Measurements from ENCODE around the gene BUD13. TPM values are rescaled to one million over a fixed set of nuclear protein-coding genes. Genes with fewer than 3 reads are reported as not detected.

BUD13 gene
- total RNA-seq, 4 donors from 2014 or later = 16.3 to 42.9 (median 20.1) TPM

DNA sequence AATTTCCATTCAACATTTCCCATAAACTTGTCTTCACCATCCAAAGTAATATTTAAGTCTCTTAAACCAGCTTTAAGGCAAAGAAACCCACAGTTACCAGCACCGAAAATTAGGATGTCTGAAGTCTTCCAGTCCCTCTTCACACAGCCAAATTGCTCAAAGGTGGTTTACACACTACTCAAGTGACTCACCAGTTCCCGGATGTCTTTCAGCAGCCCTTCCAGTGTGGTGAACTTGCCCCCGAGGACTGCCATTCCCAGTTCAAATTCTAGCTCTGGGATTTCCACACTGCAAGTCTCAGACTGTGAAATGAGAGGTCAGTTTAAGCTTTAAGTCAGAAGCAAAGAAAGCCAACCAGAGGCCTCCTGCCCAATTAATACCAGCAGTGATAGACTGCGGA is 9.9 kb upstream of the BUD13 start:
- TF ChIP-seq, protein P1, sequence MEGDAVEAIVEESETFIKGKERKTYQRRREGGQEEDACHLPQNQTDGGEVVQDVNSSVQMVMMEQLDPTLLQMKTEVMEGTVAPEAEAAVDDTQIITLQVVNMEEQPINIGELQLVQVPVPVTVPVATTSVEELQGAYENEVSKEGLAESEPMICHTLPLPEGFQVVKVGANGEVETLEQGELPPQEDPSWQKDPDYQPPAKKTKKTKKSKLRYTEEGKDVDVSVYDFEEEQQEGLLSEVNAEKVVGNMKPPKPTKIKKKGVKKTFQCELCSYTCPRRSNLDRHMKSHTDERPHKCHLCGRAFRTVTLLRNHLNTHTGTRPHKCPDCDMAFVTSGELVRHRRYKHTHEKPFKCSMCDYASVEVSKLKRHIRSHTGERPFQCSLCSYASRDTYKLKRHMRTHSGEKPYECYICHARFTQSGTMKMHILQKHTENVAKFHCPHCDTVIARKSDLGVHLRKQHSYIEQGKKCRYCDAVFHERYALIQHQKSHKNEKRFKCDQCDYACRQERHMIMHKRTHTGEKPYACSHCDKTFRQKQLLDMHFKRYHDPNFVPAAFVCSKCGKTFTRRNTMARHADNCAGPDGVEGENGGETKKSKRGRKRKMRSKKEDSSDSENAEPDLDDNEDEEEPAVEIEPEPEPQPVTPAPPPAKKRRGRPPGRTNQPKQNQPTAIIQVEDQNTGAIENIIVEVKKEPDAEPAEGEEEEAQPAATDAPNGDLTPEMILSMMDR (IDR thresholded peaks at IDR 0.05) = no peak
- TF ChIP-seq POLR2A (IDR thresholded peaks at IDR 0.05) = no peak
- Histone ChIP-seq H3K4me3 (no peak overlapping the region), H3K27me3 (no peaks in the 10 kb centered on the region), H3K36me3 (peaks cover 0 to 87% (median 0%) of the 10 kb centered on the region in 3 donors), H3K4me1 (peaks cover 0 to 15% (median 2%) of the 10 kb centered on the region in 4 donors), H3K9me3 (no peaks in the 10 kb centered on the region), H3K27ac (no peak overlapping the region)
- no peak for DNase-seq

DNA sequence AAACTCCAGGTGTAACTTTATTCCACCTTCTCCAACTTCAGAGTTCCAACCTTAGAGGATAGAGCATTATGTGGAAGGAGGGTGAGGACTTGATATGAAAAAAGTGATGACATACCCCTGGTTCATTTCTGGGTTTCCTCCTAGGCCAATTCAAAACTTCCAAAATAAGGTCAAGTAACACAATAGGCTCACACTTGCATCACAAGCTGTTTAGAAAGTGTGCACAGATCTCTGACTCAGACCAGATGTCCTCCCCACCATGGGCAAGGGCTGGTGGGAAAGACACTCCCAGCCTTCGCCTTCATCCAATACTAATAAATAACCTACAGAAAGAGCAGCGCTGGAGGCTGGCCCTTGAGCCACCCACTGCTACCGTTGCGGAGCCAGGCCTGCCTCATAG is 5.8 kb upstream of the BUD13 start:
- TF ChIP-seq POLR2A (IDR thresholded peaks at IDR 0.05) = no peak
- TF ChIP-seq, protein P1 (IDR thresholded peaks at IDR 0.05) = no peak
- Histone ChIP-seq H3K36me3 (peaks cover 0 to 72% (median 0%) of the 10 kb centered on the region in 3 donors), H3K4me1 (peaks cover 0 to 5% (median 0%) of the 10 kb centered on the region in 4 donors), H3K27ac (no peak overlapping the region), H3K4me3 (no peak overlapping the region), H3K27me3 (no peaks in the 10 kb centered on the region), H3K9me3 (no peaks in the 10 kb centered on the region)
- DNase-seq = no peak

DNA sequence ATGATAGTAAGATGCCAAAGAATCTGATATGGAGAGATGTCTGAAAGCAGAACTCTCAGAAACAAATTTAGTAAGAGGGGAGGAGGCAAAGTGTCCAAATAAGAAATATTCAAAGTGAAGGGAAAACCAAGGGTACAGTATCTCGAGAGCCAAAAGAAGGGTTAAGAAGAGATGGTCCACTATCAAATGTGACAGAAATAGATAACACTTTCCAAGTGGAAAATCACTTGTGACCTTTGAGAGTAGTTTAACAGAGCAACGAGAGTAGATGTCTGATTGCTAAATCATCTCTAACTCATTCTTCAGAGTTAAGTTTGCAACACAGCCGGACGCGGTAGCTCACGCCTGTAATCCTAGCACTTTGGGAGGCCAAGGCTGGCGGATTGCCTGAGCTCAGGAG is 4.3 kb upstream of the BUD13 start:
- Histone ChIP-seq H3K4me3 (no peak overlapping the region), H3K27me3 (no peaks in the 10 kb centered on the region), H3K36me3 (peaks cover 0 to 57% (median 0%) of the 10 kb centered on the region in 3 donors), H3K4me1 (peaks cover 0 to 5% (median under 1%) of the 10 kb centered on the region in 4 donors), H3K9me3 (no peaks in the 10 kb centered on the region), H3K27ac (no peak overlapping the region)
- DNase-seq = no peak
- TF ChIP-seq, protein P1 (IDR thresholded peaks at IDR 0.05) = no peak
- TF ChIP-seq POLR2A (IDR thresholded peaks at IDR 0.05) = no peak

DNA sequence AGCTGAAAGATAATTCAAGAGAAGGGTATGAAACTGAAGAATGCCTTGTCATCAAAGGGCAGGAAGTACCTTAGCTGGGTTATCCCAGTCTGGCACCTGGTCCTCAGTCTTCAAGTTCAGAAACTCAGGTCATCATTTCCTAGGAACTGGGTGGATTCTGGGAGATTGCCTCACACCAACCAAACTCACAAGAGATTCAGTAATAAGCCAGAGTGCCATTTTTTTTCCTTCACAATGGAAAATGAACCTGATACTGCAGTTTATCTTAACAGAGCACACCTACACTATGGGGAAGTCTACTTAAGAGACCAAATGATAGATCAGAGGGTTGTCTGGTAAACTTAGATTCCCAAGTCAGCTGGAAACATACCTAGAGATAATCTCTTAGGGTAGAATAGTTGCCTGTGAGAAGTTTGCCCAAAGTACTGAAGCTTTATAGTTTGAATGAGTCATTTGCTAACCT is 3.8 kb upstream of the BUD13 start:
- no peak for DNase-seq
- Histone ChIP-seq H3K4me3 (no peak overlapping the region), H3K27ac (no peak overlapping the region), H3K9me3 (no peaks in the 10 kb centered on the region), H3K36me3 (peaks cover 0 to 52% (median 0%) of the 10 kb centered on the region in 3 donors), H3K4me1 (peaks cover 0 to 6% (median 4%) of the 10 kb centered on the region in 4 donors), H3K27me3 (no peaks in the 10 kb centered on the region)
- TF ChIP-seq, protein P1 (IDR thresholded peaks at IDR 0.05) = no peak
- TF ChIP-seq POLR2A (IDR thresholded peaks at IDR 0.05) = no peak

DNA sequence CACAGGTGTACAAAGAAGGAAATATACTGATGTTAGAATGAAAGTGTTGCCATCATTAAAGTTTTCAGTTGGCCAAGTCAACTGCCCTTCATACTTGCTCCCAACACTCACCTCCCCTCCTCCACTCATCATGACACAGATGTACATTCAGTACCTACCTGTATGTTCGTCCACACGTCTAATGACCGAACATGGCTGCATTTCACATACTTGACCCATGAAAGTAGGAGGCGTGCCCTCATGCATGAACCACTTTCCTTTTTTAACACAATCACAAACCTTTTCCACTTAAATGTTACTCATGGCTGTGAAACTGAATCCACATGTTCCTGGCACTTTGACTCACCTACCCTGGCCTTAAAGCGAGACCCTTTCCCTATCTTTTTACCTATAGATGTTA is 3.2 kb upstream of the BUD13 start:
- H3K9me3 ChIP-seq = no peaks in the 10 kb centered on the region
- H3K27me3 ChIP-seq = no peaks in the 10 kb centered on the region
- no peak for DNase-seq
- peaks cover 0 to 11% (median 5%) of the 10 kb centered on the region in 4 donors for H3K4me1 ChIP-seq
- peaks cover 0 to 48% (median 0%) of the 10 kb centered on the region in 3 donors for H3K36me3 ChIP-seq
- TF ChIP-seq POLR2A (IDR thresholded peaks at IDR 0.05) = no peak
- TF ChIP-seq, protein P1 (IDR thresholded peaks at IDR 0.05) = no peak
- H3K27ac ChIP-seq = no peak overlapping the region
- H3K4me3 ChIP-seq = no peak overlapping the region

DNA sequence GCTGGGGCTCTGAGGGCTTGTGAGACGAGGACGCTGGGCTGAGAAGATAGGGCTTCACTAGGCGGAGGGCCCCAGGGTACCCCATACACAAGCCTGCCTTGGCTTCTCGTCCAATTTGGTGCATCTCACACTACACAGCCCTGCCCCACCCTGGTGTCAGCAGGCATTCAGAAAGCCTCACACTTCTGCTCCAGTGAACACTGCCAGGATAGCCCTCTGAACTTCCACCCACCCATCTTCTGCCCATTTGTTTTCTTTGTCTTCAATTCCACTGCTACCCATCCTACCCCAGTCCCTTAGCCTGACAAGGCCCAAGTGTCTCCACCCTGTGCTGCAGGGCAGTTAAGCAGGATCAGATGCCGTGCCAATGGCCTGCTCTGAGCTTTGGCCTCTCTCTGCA is 1.9 kb upstream of the BUD13 start:
- Histone ChIP-seq H3K4me3 (no peak overlapping the region), H3K27me3 (no peaks in the 10 kb centered on the region), H3K9me3 (no peaks in the 10 kb centered on the region), H3K36me3 (peaks cover 0 to 36% (median 0%) of the 10 kb centered on the region in 3 donors), H3K4me1 (peaks cover 0 to 15% (median 5%) of the 10 kb centered on the region in 4 donors), H3K27ac (no peak overlapping the region)
- no peak for DNase-seq
- TF ChIP-seq, protein P1 (IDR thresholded peaks at IDR 0.05) = no peak
- no peak for TF ChIP-seq POLR2A (IDR thresholded peaks at IDR 0.05)

Data from Peyer's patch (tissue), 4 donors.